OCI-LY7 (cell line): ENCODE measurements around the gene MPZL3. TPM values are rescaled to one million over a fixed set of nuclear protein-coding genes. Genes with fewer than 3 reads are reported as not detected.

Source experiments
- BruUV-seq: library from RNA; stranded (reverse); fragments of 400-500 nt; replicated peaks from 2 replicates; lab custom pipeline; 2021; lab: Mats Ljungman, UMichigan
- CTCF ChIA-PET: fragments of 300-600 bp; sonication (Branson Sonifier 250); formaldehyde crosslinking; loops from one replicate; lab custom pipeline; 2022; ENCODE audit warnings: antibody characterized with exemption; ENCODE audit not compliant: unreplicated experiment; lab: Charles Lee
- POLR2A ChIA-PET: fragments of 300-600 bp; sonication (Branson Sonifier 250); formaldehyde crosslinking; loops from one replicate; lab custom pipeline; 2022; ENCODE audit warnings: antibody characterized with exemption; lab: Charles Lee
- DNase-seq: peaks from one replicate; pipeline ENCODE4 v3.0.0-alpha.2; 2015; ENCODE audit warnings: low spot score
- H2AFZ ChIP-seq: fragments of 200-600 bp; sonication (generic), shearing (Covaris generic); 2 replicates; pipeline ENCODE4 v1.6.1; 2014; ENCODE audit warnings: mild to moderate bottlenecking, antibody characterized with exemption, low read length, moderate library complexity
- H3K27ac ChIP-seq: fragments of 200-600 bp; sonication (generic); 2 replicates; pipeline ENCODE4 v1.5.1; 2014; ENCODE audit warnings: mixed run types, low read depth, mild to moderate bottlenecking, moderate library complexity, low read length, inconsistent platforms; ENCODE audit not compliant: poor library complexity, severe bottlenecking
- H3K36me3 ChIP-seq: fragments of 200-600 bp; sonication (generic); 2 replicates; pipeline ENCODE4 v1.6.1; 2014; ENCODE audit warnings: mild to moderate bottlenecking, antibody characterized with exemption, low read length, moderate library complexity, mixed read lengths; ENCODE audit not compliant: insufficient read depth
- H3K4me1 ChIP-seq: fragments of 200-600 bp; sonication (generic); 2 replicates; pipeline ENCODE4 v1.5.1; 2014; ENCODE audit warnings: mild to moderate bottlenecking, low read length; ENCODE audit not compliant: insufficient read depth, poor library complexity, severe bottlenecking
- H3K4me2 ChIP-seq: fragments of 200-600 bp; sonication (generic); 2 replicates; pipeline ENCODE4 v1.6.1; 2014; ENCODE audit warnings: mild to moderate bottlenecking, low read length
- H3K4me3 ChIP-seq: fragments of 200-600 bp; sonication (generic); 2 replicates; pipeline ENCODE4 v1.5.1; 2014; ENCODE audit warnings: mild to moderate bottlenecking, low read depth, low read length; ENCODE audit not compliant: poor library complexity, severe bottlenecking
- H3K79me2 ChIP-seq: fragments of 200-600 bp; sonication (generic); 2 replicates; pipeline ENCODE4 v1.6.1; 2016; ENCODE audit warnings: low read depth, mild to moderate bottlenecking, low read length, moderate library complexity, mixed read lengths; ENCODE audit not compliant: insufficient read depth
- H3K9me2 ChIP-seq: fragments of 200-600 bp; sonication (generic); 2 replicates; pipeline ENCODE4 v1.6.1; 2016; ENCODE audit warnings: mild to moderate bottlenecking, low read length, mixed read lengths; ENCODE audit not compliant: insufficient read depth
- H3K9me3 ChIP-seq: fragments of 200-600 bp; sonication (generic); 2 replicates; pipeline ENCODE4 v1.6.1; 2014; ENCODE audit warnings: mild to moderate bottlenecking, mixed run types, low read length, mixed read lengths
- H4K20me1 ChIP-seq: fragments of 200-600 bp; sonication (generic); 2 replicates; pipeline ENCODE4 v1.6.1; 2014; ENCODE audit warnings: mild to moderate bottlenecking, antibody characterized with exemption, low read length, moderate library complexity, mixed read lengths; ENCODE audit not compliant: insufficient read depth
- EZH2phosphoT487 ChIP-seq: fragments of 200-600 bp; sonication (generic); IDR thresholded peaks from 2 replicates; pipeline ENCODE4 v1.6.1; 2018; ENCODE audit warnings: low read depth, borderline replicate concordance, mild to moderate bottlenecking, mixed run types, antibody characterized with exemption, low read length, moderate library complexity, mixed read lengths
- intact Hi-C: fragments of 100-400 bp; cut with micrococcal nuclease; formaldehyde crosslinking; loops from one replicate; pipeline ENCODE4 v1.10.0; 2022; ENCODE audit not compliant: unreplicated experiment
- total RNA-seq, 2 experiments: library from RNA; depleted of rRNA in 1 of 2; stranded (reverse); fragments of >200 nt in 1 of 2; shearing (Covaris generic) in 1 of 2; gene quantifications; 2 replicates each; pipeline ENCODE4 v1.2.3, GENCODE V29; 2014 to 2022
- TF ChIP-seq, protein P1 (sequence below): fragments of 200-600 bp; sonication (generic); conservative IDR thresholded peaks from 2 replicates; pipeline ENCODE4 v1.5.1; 2014; ENCODE audit warnings: mild to moderate bottlenecking, antibody characterized with exemption, low read length, moderate library complexity, mixed read lengths

The MPZL3 gene
- total RNA-seq, 2 experiments from 2014 or later: 1.9 to 5.8 TPM

DNA sequence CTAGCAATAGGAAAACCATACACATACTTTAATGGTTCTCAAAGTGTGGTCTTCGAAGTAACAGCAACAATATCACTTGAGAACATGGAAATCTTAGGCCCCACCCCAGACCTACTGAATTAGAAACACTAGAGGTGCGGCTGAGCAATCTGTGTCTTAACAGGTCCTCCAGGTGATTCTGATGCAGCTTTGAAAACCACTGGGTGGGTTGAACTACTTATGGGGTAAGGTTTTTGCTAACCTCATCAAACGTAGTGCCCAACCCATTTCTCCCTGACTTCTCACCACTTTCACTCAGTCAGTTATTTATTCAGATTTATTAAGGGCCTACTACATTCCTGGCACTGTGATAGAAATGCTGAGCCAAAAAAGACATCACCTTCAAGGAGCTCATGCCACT is 8.2 kb upstream of the MPZL3 start:
- no peak overlapping the region for H3K27ac ChIP-seq
- TF ChIP-seq EZH2phosphoT487: no peak
- TF ChIP-seq, protein P1, sequence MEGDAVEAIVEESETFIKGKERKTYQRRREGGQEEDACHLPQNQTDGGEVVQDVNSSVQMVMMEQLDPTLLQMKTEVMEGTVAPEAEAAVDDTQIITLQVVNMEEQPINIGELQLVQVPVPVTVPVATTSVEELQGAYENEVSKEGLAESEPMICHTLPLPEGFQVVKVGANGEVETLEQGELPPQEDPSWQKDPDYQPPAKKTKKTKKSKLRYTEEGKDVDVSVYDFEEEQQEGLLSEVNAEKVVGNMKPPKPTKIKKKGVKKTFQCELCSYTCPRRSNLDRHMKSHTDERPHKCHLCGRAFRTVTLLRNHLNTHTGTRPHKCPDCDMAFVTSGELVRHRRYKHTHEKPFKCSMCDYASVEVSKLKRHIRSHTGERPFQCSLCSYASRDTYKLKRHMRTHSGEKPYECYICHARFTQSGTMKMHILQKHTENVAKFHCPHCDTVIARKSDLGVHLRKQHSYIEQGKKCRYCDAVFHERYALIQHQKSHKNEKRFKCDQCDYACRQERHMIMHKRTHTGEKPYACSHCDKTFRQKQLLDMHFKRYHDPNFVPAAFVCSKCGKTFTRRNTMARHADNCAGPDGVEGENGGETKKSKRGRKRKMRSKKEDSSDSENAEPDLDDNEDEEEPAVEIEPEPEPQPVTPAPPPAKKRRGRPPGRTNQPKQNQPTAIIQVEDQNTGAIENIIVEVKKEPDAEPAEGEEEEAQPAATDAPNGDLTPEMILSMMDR: no peak
- no peaks in the 10 kb centered on the region for H3K9me2 ChIP-seq
- peaks cover 8% of the 10 kb centered on the region; the same call in 1 of the 2 replicates for H3K9me3 ChIP-seq
- H3K36me3 ChIP-seq: no peaks in the 10 kb centered on the region
- no peaks in the 10 kb centered on the region for H3K4me1 ChIP-seq
- H3K4me3 ChIP-seq: no peak overlapping the region
- no peaks in the 10 kb centered on the region for H4K20me1 ChIP-seq
- no peak for DNase-seq
- H3K4me2 ChIP-seq: no peak overlapping the region
- ChIA-PET CTCF (interaction anchor here (1.0 kb wide), 1 partner anchor 13 kb away, joined by 3 read pairs; no protein-coding TSS in a partner anchor), POLR2A (interaction anchor here (0.5 to 1.6 kb wide), 4 partner anchors 8 to 1013 kb away, joined by 3 to 6 read pairs (median 4); partner anchors contain the start of gene MPZL3)
- intact Hi-C loops: no loop called here
- BruUV-seq: no TSS peak
- H2AFZ ChIP-seq: no peak overlapping the region
- no peaks in the 10 kb centered on the region for H3K79me2 ChIP-seq

DNA sequence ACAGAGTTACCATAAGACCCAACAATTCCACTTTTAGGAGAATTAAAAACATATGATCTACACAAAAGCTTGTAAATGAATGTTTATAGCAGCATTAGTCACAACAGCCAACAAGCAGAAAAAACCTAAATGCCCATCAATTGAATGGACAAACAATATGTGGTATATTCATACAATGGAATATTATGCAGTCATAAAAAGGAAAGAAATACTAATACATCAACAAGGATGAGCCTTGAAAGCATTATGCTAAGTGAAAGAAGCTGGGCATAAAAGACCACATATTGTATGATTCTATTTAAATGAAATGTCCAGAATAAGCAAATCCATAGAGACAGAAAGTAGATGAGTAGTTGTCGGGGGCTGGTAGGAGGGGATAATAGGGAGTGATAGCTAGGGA is 7.0 kb upstream of the MPZL3 start:
- H3K36me3 ChIP-seq: no peaks in the 10 kb centered on the region
- ChIA-PET CTCF (no interaction called here), POLR2A (no interaction called here)
- no peaks in the 10 kb centered on the region for H3K9me2 ChIP-seq
- H4K20me1 ChIP-seq: no peaks in the 10 kb centered on the region
- no TSS peak for BruUV-seq
- peaks cover 8% of the 10 kb centered on the region; the same call in 1 of the 2 replicates for H3K9me3 ChIP-seq
- no peak overlapping the region for H3K4me3 ChIP-seq
- no peaks in the 10 kb centered on the region for H3K79me2 ChIP-seq
- no peak overlapping the region for H3K27ac ChIP-seq
- no peak for TF ChIP-seq EZH2phosphoT487
- TF ChIP-seq, protein P1: no peak
- H3K4me2 ChIP-seq: no peak overlapping the region
- no peak for DNase-seq
- H3K4me1 ChIP-seq: no peaks in the 10 kb centered on the region
- intact Hi-C loops: loop anchor here (5.0 kb wide), 2 partner anchors 62 to 93 kb away; no protein-coding TSS in a partner anchor
- no peak overlapping the region for H2AFZ ChIP-seq

DNA sequence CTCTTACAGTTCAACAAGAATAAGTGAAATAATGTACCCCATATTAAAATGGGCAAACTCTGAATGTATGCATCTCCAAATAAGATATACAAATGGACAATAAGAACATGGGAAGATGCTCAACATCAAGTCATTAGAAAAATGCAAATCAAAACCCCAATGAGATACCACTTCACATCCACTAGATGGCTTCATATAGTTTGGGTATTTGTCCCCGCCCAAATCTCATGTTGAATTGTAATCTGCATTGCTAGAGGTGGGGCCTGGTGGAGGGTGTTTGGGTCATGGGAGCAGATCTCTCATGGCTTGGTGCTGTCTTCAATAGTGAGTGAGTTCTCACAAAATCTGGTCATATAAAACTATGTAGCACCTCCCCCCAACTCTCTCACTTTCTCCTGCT is 6.2 kb upstream of the MPZL3 start:
- CTCF ChIA-PET: no interaction called here
- Histone ChIP-seq H3K9me3 (peaks cover 8% of the 10 kb centered on the region; the same call in 1 of the 2 replicates), H2AFZ (no peak overlapping the region), H3K79me2 (no peaks in the 10 kb centered on the region), H3K9me2 (no peaks in the 10 kb centered on the region), H3K36me3 (no peaks in the 10 kb centered on the region), H3K4me3 (no peak overlapping the region), H4K20me1 (no peaks in the 10 kb centered on the region), H3K4me2 (no peak overlapping the region), H3K27ac (no peak overlapping the region), H3K4me1 (no peaks in the 10 kb centered on the region)
- BruUV-seq: no TSS peak
- TF ChIP-seq, protein P1: peak; percentile 73
- TF ChIP-seq EZH2phosphoT487: no peak
- POLR2A ChIA-PET: interaction anchor here (1.7 kb wide), 1 partner anchor 9 kb away, joined by 4 read pairs; no protein-coding TSS in a partner anchor
- peak; percentile 29 for DNase-seq
- intact Hi-C loops: loop anchor here (5.0 kb wide), 2 partner anchors 61 to 94 kb away; no protein-coding TSS in a partner anchor
